ENCODE measurements around the gene IP6K3.

DNA sequence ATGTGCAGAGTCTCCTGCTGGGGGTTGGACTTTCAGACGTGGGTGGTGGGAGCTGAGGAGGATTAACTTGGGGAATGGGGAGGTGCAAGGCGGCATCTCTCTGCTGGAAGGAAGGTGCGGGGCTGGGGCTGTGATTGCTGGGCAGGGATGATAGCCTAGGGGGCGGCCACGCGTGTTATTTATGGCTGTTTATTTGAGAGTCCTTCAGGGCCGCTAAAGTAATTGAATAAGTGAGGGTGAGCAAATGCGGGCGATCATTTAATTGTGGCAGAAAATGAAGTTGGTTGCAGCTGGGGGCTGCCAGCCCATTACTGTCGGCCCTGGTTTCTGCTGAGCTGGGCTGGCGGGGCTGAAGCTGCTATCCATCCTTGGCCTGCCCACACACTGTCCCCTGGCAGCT is 7.5 kb upstream of the IP6K3 start:
- TF ChIP-seq, protein P1, sequence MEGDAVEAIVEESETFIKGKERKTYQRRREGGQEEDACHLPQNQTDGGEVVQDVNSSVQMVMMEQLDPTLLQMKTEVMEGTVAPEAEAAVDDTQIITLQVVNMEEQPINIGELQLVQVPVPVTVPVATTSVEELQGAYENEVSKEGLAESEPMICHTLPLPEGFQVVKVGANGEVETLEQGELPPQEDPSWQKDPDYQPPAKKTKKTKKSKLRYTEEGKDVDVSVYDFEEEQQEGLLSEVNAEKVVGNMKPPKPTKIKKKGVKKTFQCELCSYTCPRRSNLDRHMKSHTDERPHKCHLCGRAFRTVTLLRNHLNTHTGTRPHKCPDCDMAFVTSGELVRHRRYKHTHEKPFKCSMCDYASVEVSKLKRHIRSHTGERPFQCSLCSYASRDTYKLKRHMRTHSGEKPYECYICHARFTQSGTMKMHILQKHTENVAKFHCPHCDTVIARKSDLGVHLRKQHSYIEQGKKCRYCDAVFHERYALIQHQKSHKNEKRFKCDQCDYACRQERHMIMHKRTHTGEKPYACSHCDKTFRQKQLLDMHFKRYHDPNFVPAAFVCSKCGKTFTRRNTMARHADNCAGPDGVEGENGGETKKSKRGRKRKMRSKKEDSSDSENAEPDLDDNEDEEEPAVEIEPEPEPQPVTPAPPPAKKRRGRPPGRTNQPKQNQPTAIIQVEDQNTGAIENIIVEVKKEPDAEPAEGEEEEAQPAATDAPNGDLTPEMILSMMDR (IDR thresholded peaks at IDR 0.05; ENCODE audit: low read depth, low read length): no peak
- TF ChIP-seq EZH2phosphoT487 (IDR thresholded peaks at IDR 0.05; ENCODE audit: low read depth): no peak

Data from OCI-LY3 (cell line).